HL-60 (cell line): ENCODE data around the gene HCN2.

Experiments
- CTCF ChIP-seq: IDR thresholded peaks from one replicate; pipeline ENCODE4 v1.5.1; 2011; ENCODE audit warnings: low read length, control low read depth, inconsistent platforms; ENCODE audit not compliant: insufficient read depth
- POLR2AphosphoS5 ChIP-seq: IDR thresholded peaks from 2 replicates; pipeline ENCODE4 v1.6.1; 2012; ENCODE audit warnings: low read depth
- TF ChIP-seq, protein P1 (sequence below): IDR thresholded peaks from 2 replicates; pipeline ENCODE4 v1.6.1; 2012; ENCODE audit warnings: low read depth; ENCODE audit not compliant: insufficient replicate concordance

GRCh38 chr19:643736-644135, 54.1 kb downstream of the HCN2 start:
- TF ChIP-seq CTCF (no peak), POLR2AphosphoS5 (no peak)
- TF ChIP-seq, protein P1, sequence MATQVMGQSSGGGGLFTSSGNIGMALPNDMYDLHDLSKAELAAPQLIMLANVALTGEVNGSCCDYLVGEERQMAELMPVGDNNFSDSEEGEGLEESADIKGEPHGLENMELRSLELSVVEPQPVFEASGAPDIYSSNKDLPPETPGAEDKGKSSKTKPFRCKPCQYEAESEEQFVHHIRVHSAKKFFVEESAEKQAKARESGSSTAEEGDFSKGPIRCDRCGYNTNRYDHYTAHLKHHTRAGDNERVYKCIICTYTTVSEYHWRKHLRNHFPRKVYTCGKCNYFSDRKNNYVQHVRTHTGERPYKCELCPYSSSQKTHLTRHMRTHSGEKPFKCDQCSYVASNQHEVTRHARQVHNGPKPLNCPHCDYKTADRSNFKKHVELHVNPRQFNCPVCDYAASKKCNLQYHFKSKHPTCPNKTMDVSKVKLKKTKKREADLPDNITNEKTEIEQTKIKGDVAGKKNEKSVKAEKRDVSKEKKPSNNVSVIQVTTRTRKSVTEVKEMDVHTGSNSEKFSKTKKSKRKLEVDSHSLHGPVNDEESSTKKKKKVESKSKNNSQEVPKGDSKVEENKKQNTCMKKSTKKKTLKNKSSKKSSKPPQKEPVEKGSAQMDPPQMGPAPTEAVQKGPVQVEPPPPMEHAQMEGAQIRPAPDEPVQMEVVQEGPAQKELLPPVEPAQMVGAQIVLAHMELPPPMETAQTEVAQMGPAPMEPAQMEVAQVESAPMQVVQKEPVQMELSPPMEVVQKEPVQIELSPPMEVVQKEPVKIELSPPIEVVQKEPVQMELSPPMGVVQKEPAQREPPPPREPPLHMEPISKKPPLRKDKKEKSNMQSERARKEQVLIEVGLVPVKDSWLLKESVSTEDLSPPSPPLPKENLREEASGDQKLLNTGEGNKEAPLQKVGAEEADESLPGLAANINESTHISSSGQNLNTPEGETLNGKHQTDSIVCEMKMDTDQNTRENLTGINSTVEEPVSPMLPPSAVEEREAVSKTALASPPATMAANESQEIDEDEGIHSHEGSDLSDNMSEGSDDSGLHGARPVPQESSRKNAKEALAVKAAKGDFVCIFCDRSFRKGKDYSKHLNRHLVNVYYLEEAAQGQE: no peak
